ENCODE measurements around the gene GLRX.
"Not testable (repeated sequence)": the region's sequence is repeated elsewhere in the genome, so short reads cannot be mapped to it uniquely, and the experiment has no call there.

Gene GLRX

GRCh38 chr5:95821110-95822021 is 1.2 kb downstream of the GLRX start:
- peak overlapping the region; percentile 77 to 92 for H3K9ac ChIP-seq (ENCODE audit: low read depth in 1 of 2, low read length in 2 of 2)
- peaks cover 0 to under 1% of the 10 kb centered on the region in 2 donors for H3K36me3 ChIP-seq (ENCODE audit: control insufficient read depth in 2 of 2, insufficient read depth in 2 of 2, low read length in 2 of 2)
- peak overlapping the region; percentile 92 for H3K27ac ChIP-seq (ENCODE audit: low read depth in 2 of 2, low read length in 2 of 2)
- H3K4me1 ChIP-seq (ENCODE audit: control insufficient read depth in 2 of 2, insufficient read depth in 2 of 2, low read length in 2 of 2): peaks cover 46 to 59% of the 10 kb centered on the region in 2 donors
- no peaks in the 10 kb centered on the region for H3K27me3 ChIP-seq (ENCODE audit: control insufficient read depth in 2 of 2, insufficient read depth in 2 of 2, low read length in 2 of 2)
- H3K4me3 ChIP-seq (ENCODE audit: low read length in 2 of 2): peak overlapping the region; percentile 88 to 100
- no peaks in the 10 kb centered on the region for H3K9me3 ChIP-seq (ENCODE audit: control insufficient read depth in 2 of 2, low read length in 2 of 2)

GRCh38 chr5:95818181-95819147 is 4.1 kb downstream of the GLRX start:
- H3K36me3 ChIP-seq (ENCODE audit: control insufficient read depth in 2 of 2, insufficient read depth in 2 of 2, low read length in 2 of 2): peaks cover 14% of the 10 kb centered on the region in 2 donors
- H3K27ac ChIP-seq (ENCODE audit: low read depth in 2 of 2, low read length in 2 of 2): peak overlapping the region; percentile 79 to 81
- peak overlapping the region; percentile 34 to 58 for H3K4me3 ChIP-seq (ENCODE audit: low read length in 2 of 2)
- H3K27me3 ChIP-seq (ENCODE audit: control insufficient read depth in 2 of 2, insufficient read depth in 2 of 2, low read length in 2 of 2): no peaks in the 10 kb centered on the region
- H3K9ac ChIP-seq (ENCODE audit: low read depth in 1 of 2, low read length in 2 of 2): peak overlapping the region; percentile 1 to 57
- no peaks in the 10 kb centered on the region for H3K9me3 ChIP-seq (ENCODE audit: control insufficient read depth in 2 of 2, low read length in 2 of 2)
- peaks cover 40 to 46% of the 10 kb centered on the region in 2 donors for H3K4me1 ChIP-seq (ENCODE audit: control insufficient read depth in 2 of 2, insufficient read depth in 2 of 2, low read length in 2 of 2)

GRCh38 chr5:95817430-95817829 is 5.1 kb downstream of the GLRX start:
- H3K9ac ChIP-seq (ENCODE audit: low read depth in 1 of 2, low read length in 2 of 2): peak overlapping the region; percentile 35 to 57
- peaks cover 14% of the 10 kb centered on the region in 2 donors for H3K36me3 ChIP-seq (ENCODE audit: control insufficient read depth in 2 of 2, insufficient read depth in 2 of 2, low read length in 2 of 2)
- peak overlapping the region; percentile 28 to 39 for H3K4me3 ChIP-seq (ENCODE audit: low read length in 2 of 2)
- H3K9me3 ChIP-seq (ENCODE audit: control insufficient read depth in 2 of 2, low read length in 2 of 2): no peaks in the 10 kb centered on the region
- no peaks in the 10 kb centered on the region for H3K27me3 ChIP-seq (ENCODE audit: control insufficient read depth in 2 of 2, insufficient read depth in 2 of 2, low read length in 2 of 2)
- H3K27ac ChIP-seq (ENCODE audit: low read depth in 2 of 2, low read length in 2 of 2): peak overlapping the region; percentile 79 to 81
- H3K4me1 ChIP-seq (ENCODE audit: control insufficient read depth in 2 of 2, insufficient read depth in 2 of 2, low read length in 2 of 2): peaks cover 35 to 46% of the 10 kb centered on the region in 2 donors

- H3K9me3 ChIP-seq (ENCODE audit: control insufficient read depth in 2 of 2, low read length in 2 of 2): no peaks in the 10 kb centered on the region
- H3K4me3 ChIP-seq (ENCODE audit: low read length in 2 of 2): peak overlapping the region; percentile 28 to 39
- peaks cover 14 to 18% of the 10 kb centered on the region in 2 donors for H3K36me3 ChIP-seq (ENCODE audit: control insufficient read depth in 2 of 2, insufficient read depth in 2 of 2, low read length in 2 of 2)
- peak overlapping the region; percentile 79 to 81 for H3K27ac ChIP-seq (ENCODE audit: low read depth in 2 of 2, low read length in 2 of 2)
- peaks cover 40 to 51% of the 10 kb centered on the region in 2 donors for H3K4me1 ChIP-seq (ENCODE audit: control insufficient read depth in 2 of 2, insufficient read depth in 2 of 2, low read length in 2 of 2)
- no peaks in the 10 kb centered on the region for H3K27me3 ChIP-seq (ENCODE audit: control insufficient read depth in 2 of 2, insufficient read depth in 2 of 2, low read length in 2 of 2)
- H3K9ac ChIP-seq (ENCODE audit: low read depth in 1 of 2, low read length in 2 of 2): peak overlapping the region in 1 of 2 donors; percentile 57
Observed at GRCh38 chr5:95816776-95817175, 5.8 kb downstream of the GLRX start.

- H3K27ac ChIP-seq (ENCODE audit: low read depth in 2 of 2, low read length in 2 of 2): peak overlapping the region in 1 of 2 donors; percentile 79
- H3K27me3 ChIP-seq (ENCODE audit: control insufficient read depth in 2 of 2, insufficient read depth in 2 of 2, low read length in 2 of 2): no peaks in the 10 kb centered on the region
- peaks cover 14 to 18% of the 10 kb centered on the region in 2 donors for H3K36me3 ChIP-seq (ENCODE audit: control insufficient read depth in 2 of 2, insufficient read depth in 2 of 2, low read length in 2 of 2)
- no peak overlapping the region for H3K4me3 ChIP-seq (ENCODE audit: low read length in 2 of 2)
- H3K9ac ChIP-seq (ENCODE audit: low read depth in 1 of 2, low read length in 2 of 2): no peak overlapping the region
- H3K4me1 ChIP-seq (ENCODE audit: control insufficient read depth in 2 of 2, insufficient read depth in 2 of 2, low read length in 2 of 2): peaks cover 37 to 46% of the 10 kb centered on the region in 2 donors
- no peaks in the 10 kb centered on the region for H3K9me3 ChIP-seq (ENCODE audit: control insufficient read depth in 2 of 2, low read length in 2 of 2)
Observed at GRCh38 chr5:95816341-95816740, 6.2 kb downstream of the GLRX start.

GRCh38 chr5:95815155-95815729 is 7.3 kb downstream of the GLRX start:
- no peaks in the 10 kb centered on the region for H3K27me3 ChIP-seq (ENCODE audit: control insufficient read depth in 2 of 2, insufficient read depth in 2 of 2, low read length in 2 of 2)
- no peak overlapping the region for H3K27ac ChIP-seq (ENCODE audit: low read depth in 2 of 2, low read length in 2 of 2)
- H3K36me3 ChIP-seq (ENCODE audit: control insufficient read depth in 2 of 2, insufficient read depth in 2 of 2, low read length in 2 of 2): peaks cover 14 to 18% of the 10 kb centered on the region in 2 donors
- H3K9me3 ChIP-seq (ENCODE audit: control insufficient read depth in 2 of 2, low read length in 2 of 2): no peaks in the 10 kb centered on the region
- no peak overlapping the region for H3K4me3 ChIP-seq (ENCODE audit: low read length in 2 of 2)
- H3K4me1 ChIP-seq (ENCODE audit: control insufficient read depth in 2 of 2, insufficient read depth in 2 of 2, low read length in 2 of 2): peaks cover 41 to 51% of the 10 kb centered on the region in 2 donors
- H3K9ac ChIP-seq (ENCODE audit: low read depth in 1 of 2, low read length in 2 of 2): no peak overlapping the region

GRCh38 chr5:95813035-95813434 is 9.5 kb downstream of the GLRX start:
- Histone ChIP-seq H3K27ac (ENCODE audit: low read depth in 2 of 2, low read length in 2 of 2) (peak overlapping the region; percentile 38 to 65), H3K9ac (ENCODE audit: low read depth in 1 of 2, low read length in 2 of 2) (peak overlapping the region in 1 of 2 donors; percentile 3), H3K4me1 (ENCODE audit: control insufficient read depth in 2 of 2, insufficient read depth in 2 of 2, low read length in 2 of 2) (peaks cover 56 to 62% of the 10 kb centered on the region in 2 donors), H3K36me3 (ENCODE audit: control insufficient read depth in 2 of 2, insufficient read depth in 2 of 2, low read length in 2 of 2) (peaks cover 14 to 18% of the 10 kb centered on the region in 2 donors)
- not testable (repeated sequence) for H3K9me3 ChIP-seq (ENCODE audit: control insufficient read depth in 2 of 2, low read length in 2 of 2); H3K4me3 ChIP-seq (ENCODE audit: low read length in 2 of 2); H3K27me3 ChIP-seq (ENCODE audit: control insufficient read depth in 2 of 2, insufficient read depth in 2 of 2, low read length in 2 of 2)

- peaks cover 49 to 56% of the 10 kb centered on the region in 2 donors for H3K4me1 ChIP-seq (ENCODE audit: control insufficient read depth in 2 of 2, insufficient read depth in 2 of 2, low read length in 2 of 2)
Observed at GRCh38 chr5:95812074-95812471, 10.5 kb downstream of the GLRX start.

GRCh38 chr5:95811461-95812073 is 11.0 kb downstream of the GLRX start:
- not testable (repeated sequence) for H3K27me3 ChIP-seq (ENCODE audit: control insufficient read depth in 2 of 2, insufficient read depth in 2 of 2, low read length in 2 of 2); H3K9ac ChIP-seq (ENCODE audit: low read depth in 1 of 2, low read length in 2 of 2); H3K27ac ChIP-seq (ENCODE audit: low read depth in 2 of 2, low read length in 2 of 2); H3K9me3 ChIP-seq (ENCODE audit: control insufficient read depth in 2 of 2, low read length in 2 of 2); H3K4me3 ChIP-seq (ENCODE audit: low read length in 2 of 2)
- peaks cover 14 to 18% of the 10 kb centered on the region in 2 donors for H3K36me3 ChIP-seq (ENCODE audit: control insufficient read depth in 2 of 2, insufficient read depth in 2 of 2, low read length in 2 of 2)
- H3K4me1 ChIP-seq (ENCODE audit: control insufficient read depth in 2 of 2, insufficient read depth in 2 of 2, low read length in 2 of 2): peaks cover 49 to 52% of the 10 kb centered on the region in 2 donors

More at GRCh38 chr5:95812074-95812471, 10.5 kb downstream of the GLRX start:
- H3K36me3 ChIP-seq (ENCODE audit: control insufficient read depth in 2 of 2, insufficient read depth in 2 of 2, low read length in 2 of 2): peaks cover 14 to 18% of the 10 kb centered on the region in 2 donors
- no peaks in the 10 kb centered on the region for H3K9me3 ChIP-seq (ENCODE audit: control insufficient read depth in 2 of 2, low read length in 2 of 2)
- no peak overlapping the region for H3K9ac ChIP-seq (ENCODE audit: low read depth in 1 of 2, low read length in 2 of 2)
- no peaks in the 10 kb centered on the region for H3K27me3 ChIP-seq (ENCODE audit: control insufficient read depth in 2 of 2, insufficient read depth in 2 of 2, low read length in 2 of 2)
- H3K27ac ChIP-seq (ENCODE audit: low read depth in 2 of 2, low read length in 2 of 2): peak overlapping the region in 1 of 2 donors; percentile 11
- no peak overlapping the region for H3K4me3 ChIP-seq (ENCODE audit: low read length in 2 of 2)

Measured in mucosa of rectum (tissue), 2 donors.